Measurements from ENCODE around the gene DNMT3A.

Gene DNMT3A

GRCh38 chr2:25347205-25347815 is 5.6 kb upstream of the DNMT3A start:
- DNase-seq (ENCODE audit: low read depth in 2 of 2, low spot score in 1 of 2) = no peak

- DNase-seq (ENCODE audit: low read depth in 2 of 2, low spot score in 1 of 2) = no peak
Observed at GRCh38 chr2:25343187-25343825, 1.6 kb upstream of the DNMT3A start.

- peak; percentile 54 to 58 for DNase-seq (ENCODE audit: low read depth in 2 of 2, low spot score in 1 of 2)
Observed at GRCh38 chr2:25342372-25343186, 854 bp upstream of the DNMT3A start.

GRCh38 chr2:25341011-25341727 is 556 bp downstream of the DNMT3A start:
- DNase-seq (ENCODE audit: low read depth in 2 of 2, low spot score in 1 of 2) = no peak

GRCh38 chr2:25340181-25340921 is 1.4 kb downstream of the DNMT3A start:
- no peak for DNase-seq (ENCODE audit: low read depth in 2 of 2, low spot score in 1 of 2)

- DNase-seq (ENCODE audit: low read depth in 2 of 2, low spot score in 1 of 2) = no peak
Observed at GRCh38 chr2:25339791-25340180, 1.9 kb downstream of the DNMT3A start.

GRCh38 chr2:25339211-25339674 is 2.5 kb downstream of the DNMT3A start:
- no peak for DNase-seq (ENCODE audit: low read depth in 2 of 2, low spot score in 1 of 2)

GRCh38 chr2:25338401-25338800 is 3.3 kb downstream of the DNMT3A start:
- DNase-seq (ENCODE audit: low read depth in 2 of 2, low spot score in 1 of 2) = no peak

- no peak for DNase-seq (ENCODE audit: low read depth in 2 of 2, low spot score in 1 of 2)
Observed at GRCh38 chr2:25337891-25338290, 3.8 kb downstream of the DNMT3A start.

GRCh38 chr2:25337276-25337675 is 4.4 kb downstream of the DNMT3A start:
- DNase-seq (ENCODE audit: low read depth in 2 of 2, low spot score in 1 of 2) = no peak

- DNase-seq (ENCODE audit: low read depth in 2 of 2, low spot score in 1 of 2) = no peak
Observed at GRCh38 chr2:25336383-25336841, 5.3 kb downstream of the DNMT3A start.

- no peak for DNase-seq (ENCODE audit: low read depth in 2 of 2, low spot score in 1 of 2)
Observed at GRCh38 chr2:25335971-25336370, 5.8 kb downstream of the DNMT3A start.

- DNase-seq (ENCODE audit: low read depth in 2 of 2, low spot score in 1 of 2) = no peak
Observed at GRCh38 chr2:25335204-25335603, 6.5 kb downstream of the DNMT3A start.

- DNase-seq (ENCODE audit: low read depth in 2 of 2, low spot score in 1 of 2) = no peak
Observed at GRCh38 chr2:25334482-25334881, 7.2 kb downstream of the DNMT3A start.

GRCh38 chr2:25333981-25334380 is 7.7 kb downstream of the DNMT3A start:
- DNase-seq (ENCODE audit: low read depth in 2 of 2, low spot score in 1 of 2) = no peak

GRCh38 chr2:25332571-25332970 is 9.2 kb downstream of the DNMT3A start:
- DNase-seq (ENCODE audit: low read depth in 2 of 2, low spot score in 1 of 2) = no peak

GRCh38 chr2:25331686-25332365 is 9.9 kb downstream of the DNMT3A start:
- no peak for DNase-seq (ENCODE audit: low read depth in 2 of 2, low spot score in 1 of 2)

- no peak for DNase-seq (ENCODE audit: low read depth in 2 of 2, low spot score in 1 of 2)
Observed at GRCh38 chr2:25330937-25331336, 10.8 kb downstream of the DNMT3A start.

- DNase-seq (ENCODE audit: low read depth in 2 of 2, low spot score in 1 of 2) = no peak
Observed at GRCh38 chr2:25330273-25330672, 11.5 kb downstream of the DNMT3A start.

All from stimulated activated CD8-positive, alpha-beta memory T cell treated with anti-CD3 and anti-CD28 coated beads, Interleukin-4, amount 100 ng/mL, for 1 hour (primary cell).